GM10248 (cell line): ENCODE data around the gene CACNA1G.

Source experiments
- CTCF ChIA-PET: fragments of 300-600 bp; sonication (Branson Sonifier 250); formaldehyde crosslinking; extraction: SDS; loops from one replicate; lab custom pipeline; 2021; ENCODE audit warnings: antibody characterized with exemption; lab: Yijun Ruan, JAX
- POLR2A ChIA-PET: fragments of 350-650 bp; sonication (Branson Sonifier 250); formaldehyde crosslinking; extraction: SDS; loops from one replicate; lab custom pipeline; 2020; ENCODE audit warnings: antibody characterized with exemption; lab: Yijun Ruan, JAX
- DNase-seq: peaks from one replicate; pipeline ENCODE4 v3.0.0; 2012; ENCODE audit errors: extremely low spot score
- CTCF ChIP-seq: IDR thresholded peaks from 2 replicates; pipeline ENCODE4 v1.5.1; 2012; ENCODE audit warnings: mild to moderate bottlenecking, low read depth; ENCODE audit errors: extremely low read depth, missing control alignments, control extremely low read depth

Gene CACNA1G

GRCh38 chr17:50657627-50658026 is 97.1 kb downstream of the CACNA1G start:
- no peak for DNase-seq
- CTCF ChIA-PET = no interaction called here
- POLR2A ChIA-PET = no interaction called here
- no peak for TF ChIP-seq CTCF

- ChIA-PET CTCF (interaction anchor here (1.0 kb wide), 1 partner anchor 33 kb away, joined by 3 read pairs; no protein-coding TSS in a partner anchor), POLR2A (no interaction called here)
- DNase-seq = no peak
- TF ChIP-seq CTCF = no peak
Observed at GRCh38 chr17:50658616-50659015, 98.1 kb downstream of the CACNA1G start.

- ChIA-PET POLR2A (no interaction called here), CTCF (interaction anchor here (1.0 kb wide), 1 partner anchor 33 kb away, joined by 3 read pairs; no protein-coding TSS in a partner anchor)
- TF ChIP-seq CTCF = no peak
- no peak for DNase-seq
Observed at GRCh38 chr17:50659179-50659578, 98.7 kb downstream of the CACNA1G start.

GRCh38 chr17:50660042-50660886 is 99.7 kb downstream of the CACNA1G start:
- ChIA-PET POLR2A (interaction anchor here (0.6 to 0.7 kb wide), 2 partner anchors 11 to 624 kb away, joined by 3 to 7 read pairs; no protein-coding TSS in a partner anchor), CTCF (interaction anchor here (1.0 to 2.1 kb wide), 2 partner anchors 20 to 35 kb away, joined by 3 to 7 read pairs; no protein-coding TSS in a partner anchor)
- no peak for DNase-seq
- no peak for TF ChIP-seq CTCF

GRCh38 chr17:50660887-50661345 is 100.4 kb downstream of the CACNA1G start:
- POLR2A ChIA-PET = interaction anchor here (0.6 to 0.7 kb wide), 2 partner anchors 10 to 625 kb away, joined by 3 to 7 read pairs; no protein-coding TSS in a partner anchor
- no peak for TF ChIP-seq CTCF
- DNase-seq = no peak
- CTCF ChIA-PET = interaction anchor here (1.0 to 2.1 kb wide), 2 partner anchors 19 to 35 kb away, joined by 3 to 7 read pairs; no protein-coding TSS in a partner anchor

GRCh38 chr17:50661348-50661747 is 100.8 kb downstream of the CACNA1G start:
- POLR2A ChIA-PET = interaction anchor here (0.7 kb wide), 1 partner anchor 10 kb away, joined by 3 read pairs; no protein-coding TSS in a partner anchor
- CTCF ChIA-PET = interaction anchor here (1.0 to 2.1 kb wide), 2 partner anchors 19 to 36 kb away, joined by 3 to 7 read pairs; no protein-coding TSS in a partner anchor
- TF ChIP-seq CTCF = no peak
- no peak for DNase-seq
